Neural progenitor cell (in vitro differentiated cells): Measurements from ENCODE around the gene TPST2.

ENCODE experiments used
- EZH2 ChIP-seq: fragments of 200-600 bp; sonication (generic); IDR thresholded peaks from 2 replicates; pipeline ENCODE4 v1.6.1; 2017; ENCODE audit warnings: antibody characterized with exemption, mild to moderate bottlenecking, moderate library complexity
- EZH2phosphoT487 ChIP-seq: fragments of 200-600 bp; sonication (generic); IDR thresholded peaks from 2 replicates; pipeline ENCODE4 v1.6.1; 2017; ENCODE audit warnings: antibody characterized with exemption
- TF ChIP-seq, protein P1 (sequence below): fragments of 200-600 bp; sonication (generic); IDR thresholded peaks from 2 replicates; pipeline ENCODE4 v1.5.1; 2017; ENCODE audit warnings: antibody characterized with exemption, mild to moderate bottlenecking

DNA sequence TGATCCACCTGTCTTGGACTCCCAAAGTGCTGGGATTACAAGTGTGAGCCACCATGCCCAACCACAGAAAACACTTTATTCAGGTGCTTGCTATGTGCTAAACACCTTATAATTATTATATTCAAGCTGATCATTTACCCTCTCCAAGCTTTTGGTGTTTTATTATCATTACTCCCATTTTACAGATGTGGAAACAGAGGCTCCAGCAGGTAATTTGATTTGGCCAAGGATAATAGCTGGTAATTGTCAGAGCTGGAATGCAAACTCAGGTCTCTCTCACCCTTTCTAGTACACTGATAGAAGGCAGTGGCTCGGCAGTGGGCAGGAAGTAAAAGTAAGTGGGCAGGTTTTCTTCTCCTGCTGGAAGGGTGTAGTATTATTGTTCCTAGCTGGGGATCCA, 3.8 kb upstream of the TPST2 start:
- TF ChIP-seq, protein P1, sequence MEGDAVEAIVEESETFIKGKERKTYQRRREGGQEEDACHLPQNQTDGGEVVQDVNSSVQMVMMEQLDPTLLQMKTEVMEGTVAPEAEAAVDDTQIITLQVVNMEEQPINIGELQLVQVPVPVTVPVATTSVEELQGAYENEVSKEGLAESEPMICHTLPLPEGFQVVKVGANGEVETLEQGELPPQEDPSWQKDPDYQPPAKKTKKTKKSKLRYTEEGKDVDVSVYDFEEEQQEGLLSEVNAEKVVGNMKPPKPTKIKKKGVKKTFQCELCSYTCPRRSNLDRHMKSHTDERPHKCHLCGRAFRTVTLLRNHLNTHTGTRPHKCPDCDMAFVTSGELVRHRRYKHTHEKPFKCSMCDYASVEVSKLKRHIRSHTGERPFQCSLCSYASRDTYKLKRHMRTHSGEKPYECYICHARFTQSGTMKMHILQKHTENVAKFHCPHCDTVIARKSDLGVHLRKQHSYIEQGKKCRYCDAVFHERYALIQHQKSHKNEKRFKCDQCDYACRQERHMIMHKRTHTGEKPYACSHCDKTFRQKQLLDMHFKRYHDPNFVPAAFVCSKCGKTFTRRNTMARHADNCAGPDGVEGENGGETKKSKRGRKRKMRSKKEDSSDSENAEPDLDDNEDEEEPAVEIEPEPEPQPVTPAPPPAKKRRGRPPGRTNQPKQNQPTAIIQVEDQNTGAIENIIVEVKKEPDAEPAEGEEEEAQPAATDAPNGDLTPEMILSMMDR = no peak
- TF ChIP-seq EZH2 (no peak), EZH2phosphoT487 (no peak)
